ENCODE data around the gene KLK10.

DNA sequence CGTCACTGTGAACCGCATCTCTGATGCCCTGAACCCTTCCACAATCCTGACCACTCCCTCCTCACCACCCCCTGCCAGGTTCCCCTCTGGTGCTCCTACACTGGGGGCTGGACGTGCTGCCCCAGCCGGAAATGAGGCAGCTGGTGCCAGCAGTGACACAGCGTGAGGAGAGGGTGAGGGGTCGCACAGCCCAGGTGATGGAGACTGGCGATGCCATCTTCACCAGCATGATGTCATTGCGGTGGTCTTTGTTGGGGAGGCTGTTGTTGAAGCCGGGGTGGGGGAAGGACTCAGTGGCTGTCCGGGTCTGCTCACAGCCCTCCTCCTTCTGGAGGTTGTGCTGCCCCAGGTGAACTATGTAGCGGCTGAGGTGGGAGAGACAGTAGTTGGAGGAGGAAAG, 4.4 kb upstream of the KLK10 start:
- TF ChIP-seq POLR2A (IDR thresholded peaks at IDR 0.05; ENCODE audit: low read length): no peak
- TF ChIP-seq GATA1 (IDR thresholded peaks at IDR 0.05; ENCODE audit: low read depth, low read length): no peak
